ENCODE measurements around the gene ESR2. TPM values are rescaled to one million over a fixed set of nuclear protein-coding genes. Genes with fewer than 3 reads are reported as not detected.
A peak's percentile ranks its signal among the peaks of the same experiment; 100 is the strongest.

Gene ESR2
- total and polyA plus RNA-seq, 2 of the 8 experiments (the other 6 are each of a cell fraction or from before 2014, with no cell fraction given) = 0.19 to 0.23 TPM

GRCh38 chr14:64337888-64338615 lies 43.9 kb upstream of the ESR2 start (continued):
- no peak for TF ChIP-seq SIRT6 (IDR thresholded peaks at IDR 0.05; ENCODE audit: low read length)
- no peak for TF ChIP-seq FOSL1 (IDR thresholded peaks at IDR 0.05; ENCODE audit: insufficient read depth, low read depth, low read length)
- TF ChIP-seq BACH1 (IDR thresholded peaks at IDR 0.05; ENCODE audit: low read length) = no peak; the same call in 1 of the 2 replicates
- TF ChIP-seq GTF2F1 (IDR thresholded peaks at IDR 0.05; ENCODE audit: borderline replicate concordance, low read depth, low read length) = no peak
- TF ChIP-seq HDAC2 (IDR thresholded peaks at IDR 0.05; ENCODE audit: borderline replicate concordance in 1 of 2, low read depth in 2 of 2, low read length in 2 of 2) = peak in 1 of 2 experiments; percentile 69; a peak in 1 of 4 replicates
- TF ChIP-seq CEBPB (IDR thresholded peaks at IDR 0.05; ENCODE audit: low read depth, low read length) = no peak
- no peak; the same call in none of the 2 replicates for TF ChIP-seq TAF1 (IDR thresholded peaks at IDR 0.05; ENCODE audit: low read depth, low read length)
- 0 out of 2 replicates have a peak, but pooled peaks have one; percentile 35 for TF ChIP-seq KDM5A (IDR thresholded peaks at IDR 0.05; ENCODE audit: low read length)
- TF ChIP-seq CREB1 (IDR thresholded peaks at IDR 0.05) = peak; percentile 82
- TF ChIP-seq KDM1A (IDR thresholded peaks at IDR 0.05; ENCODE audit: borderline replicate concordance, low read length) = no peak
- TF ChIP-seq BRCA1 (IDR thresholded peaks at IDR 0.05; ENCODE audit: low read depth, low read length) = no peak
- peak; percentile 62; the same call in 1 of the 2 replicates for TF ChIP-seq POLR2AphosphoS5 (IDR thresholded peaks at IDR 0.05; ENCODE audit: low read depth, low read length)
- no peak for TF ChIP-seq GABPA (IDR thresholded peaks at IDR 0.05; ENCODE audit: borderline replicate concordance, insufficient read depth, low read length)
- TF ChIP-seq TBP (IDR thresholded peaks at IDR 0.05; ENCODE audit: low read depth, low read length) = peak; percentile 31; the same call in 1 of the 2 replicates
- no peak for TF ChIP-seq SRF (IDR thresholded peaks at IDR 0.05; ENCODE audit: low read depth, low read length)
- TF ChIP-seq EGR1 (IDR thresholded peaks at IDR 0.05; ENCODE audit: borderline replicate concordance, low read depth, low read length) = no peak
- no peak for TF ChIP-seq NRF1 (IDR thresholded peaks at IDR 0.05; ENCODE audit: low read depth, low read length)
- TF ChIP-seq YY1 (IDR thresholded peaks at IDR 0.05; ENCODE audit: low read depth, low read length) = peak; percentile 20; the same call in 1 of the 2 replicates
- no peak for TF ChIP-seq SP2 (IDR thresholded peaks at IDR 0.05; ENCODE audit: low read length)
- TF ChIP-seq TEAD4 (IDR thresholded peaks at IDR 0.05; ENCODE audit: low read depth, low read length) = no peak; the same call in 1 of the 2 replicates
- no peak for TF ChIP-seq E2F6 (IDR thresholded peaks at IDR 0.05)
- TF ChIP-seq EP300 (IDR thresholded peaks at IDR 0.05; ENCODE audit: borderline replicate concordance in 1 of 2, low read depth in 2 of 2, low read length in 2 of 2) = no peak
- no peak for TF ChIP-seq SP4 (IDR thresholded peaks at IDR 0.05; ENCODE audit: low read length)
- TF ChIP-seq CBX5 (IDR thresholded peaks at IDR 0.05; ENCODE audit: low read depth, low read length) = no peak
- TF ChIP-seq ZNF274 (IDR thresholded peaks at IDR 0.05; ENCODE audit: borderline replicate concordance, extremely low read depth, low read length) = no peak
